ENCODE measurements around the gene SPEM2. TPM values are rescaled to one million over a fixed set of nuclear protein-coding genes. Genes with fewer than 3 reads are reported as not detected.

The SPEM2 gene
- not detected for total RNA-seq
- long read RNA-seq: 0 reads

DNA sequence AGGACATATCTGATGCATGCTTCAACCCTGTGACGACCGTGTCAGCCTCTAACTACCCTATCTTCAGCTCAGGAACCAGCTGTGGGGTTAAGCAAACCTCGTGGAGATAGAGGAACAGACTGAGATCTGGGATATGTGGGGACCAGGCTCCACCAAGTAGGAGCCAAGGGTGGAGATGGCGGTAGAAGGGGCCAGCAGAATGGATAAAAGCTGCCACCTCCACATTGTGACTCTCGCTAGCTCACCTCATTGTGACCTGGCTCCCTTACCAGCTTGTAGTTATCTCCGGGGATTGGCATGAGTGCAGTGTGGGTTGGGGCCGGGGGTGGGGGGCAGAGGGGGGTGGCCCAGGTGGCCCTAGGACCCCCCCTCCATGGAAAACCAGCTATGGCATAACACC lies at the start of gene SPEM2:
TSS of gene SPEM2 (plus strand) at position 301 of the 400 bp plus-strand sequence. CDS start at position 374, 73 bp downstream.
- DNase-seq (ENCODE audit: low spot score): no peak

DNA sequence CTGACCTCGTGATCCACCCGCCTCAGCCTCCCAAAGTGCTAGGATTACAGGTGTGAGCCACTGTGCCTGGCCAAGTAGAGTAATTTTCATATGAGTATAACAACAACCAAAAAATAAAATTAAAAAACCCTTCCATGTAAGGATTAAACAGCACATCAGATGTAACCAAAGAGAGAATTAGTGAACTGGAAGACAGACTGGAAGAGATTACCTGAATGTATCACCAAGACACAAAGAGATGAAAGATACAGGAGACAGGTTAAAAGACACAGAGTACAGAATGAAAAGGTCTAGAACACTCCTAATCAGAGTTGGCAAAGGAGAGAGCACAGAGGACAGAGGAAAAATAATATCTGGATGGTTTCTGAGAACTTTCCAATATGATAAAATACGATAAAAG lies 46.3 kb upstream of the SPEM2 start:
- DNase-seq (ENCODE audit: low spot score): no peak

DNA sequence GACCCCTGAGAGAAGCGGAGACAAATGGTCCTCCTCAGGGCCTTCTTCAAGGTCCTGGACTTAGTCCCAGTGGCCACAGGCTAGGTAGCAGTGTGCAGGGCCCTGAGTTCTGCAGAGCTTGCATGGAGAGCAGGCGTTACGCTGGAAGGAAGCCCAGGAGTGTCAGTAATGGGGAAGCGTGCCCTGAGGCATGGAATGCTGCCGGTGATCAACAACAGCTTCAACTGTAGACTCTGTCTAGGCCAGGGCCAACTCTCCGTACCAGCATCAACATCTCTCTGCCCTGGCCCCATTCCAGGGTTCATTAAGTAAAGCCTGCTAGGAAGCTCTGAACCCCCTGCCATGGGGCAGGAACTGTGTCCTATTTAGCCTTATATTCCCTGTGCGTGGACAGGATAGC lies 45.1 kb upstream of the SPEM2 start:
- DNase-seq (ENCODE audit: low spot score): no peak

DNA sequence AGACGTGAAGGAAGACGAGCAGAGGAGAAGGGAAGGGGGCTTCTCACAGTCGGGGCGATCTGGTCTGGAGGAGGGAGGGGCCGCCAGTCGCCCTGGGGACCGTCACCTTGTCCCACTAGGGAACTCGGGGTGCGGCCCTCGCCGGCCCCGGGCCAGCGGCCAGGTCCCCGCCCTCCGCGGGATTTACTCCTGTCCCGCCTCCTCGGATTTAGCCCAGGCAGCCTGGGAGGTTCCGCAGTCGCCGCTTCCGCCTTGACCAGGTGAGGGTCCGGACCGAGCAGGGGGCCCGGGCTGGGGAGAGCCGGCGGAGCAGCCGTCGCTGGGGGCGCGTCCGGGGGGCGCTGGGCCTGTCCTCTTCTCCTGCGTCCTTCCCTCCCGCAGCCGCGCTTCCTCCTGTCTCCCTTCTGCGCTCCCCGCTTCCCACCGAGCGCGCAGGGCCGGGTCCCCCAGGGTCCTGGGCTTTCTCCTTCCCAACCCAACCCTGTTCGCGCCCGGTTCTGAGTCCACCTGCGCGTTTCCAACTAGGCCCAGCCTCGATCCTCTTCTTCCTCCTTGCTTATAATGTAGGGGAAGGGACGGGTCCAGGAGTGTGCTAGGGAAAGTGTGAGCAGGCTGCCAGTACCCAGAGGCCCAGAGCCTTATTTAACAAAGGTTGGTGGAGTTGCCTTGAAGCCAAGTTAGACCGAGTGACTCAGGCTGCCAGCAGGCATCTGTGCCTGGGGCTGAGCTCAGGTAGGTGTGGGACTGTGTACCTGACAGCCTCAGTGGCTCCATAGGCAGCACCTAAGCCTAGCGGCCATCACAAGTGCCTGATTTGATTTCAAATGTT lies 44.3 kb upstream of the SPEM2 start, which contains the start of gene TNK1:
TSS of gene TNK1 (plus strand) at position 235 of the 829 bp plus-strand sequence. CDS start 1,838 bp downstream, outside the sequence.
- no peak for DNase-seq (ENCODE audit: low spot score)

DNA sequence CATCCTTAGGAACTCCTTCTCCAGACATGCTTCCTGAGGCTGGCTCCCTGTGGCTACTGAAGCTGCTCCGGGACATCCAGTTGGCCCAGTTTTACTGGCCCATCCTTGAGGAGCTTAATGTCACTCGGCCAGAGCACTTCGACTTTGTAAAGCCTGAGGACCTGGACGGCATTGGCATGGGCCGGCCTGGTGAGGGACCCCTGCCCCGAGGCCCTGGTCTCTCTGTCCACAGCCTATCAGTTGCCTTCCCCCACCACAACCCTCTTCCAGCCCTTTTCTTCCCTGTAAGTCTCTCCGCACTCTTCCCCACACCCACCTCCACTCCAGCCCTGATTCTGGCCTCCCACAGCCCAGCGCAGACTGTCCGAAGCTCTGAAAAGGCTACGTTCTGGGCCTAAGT lies 42.5 kb upstream of the SPEM2 start:
- DNase-seq (ENCODE audit: low spot score): no peak

GRCh38 chr17:7383371-7383741 lies 42.1 kb upstream of the SPEM2 start:
- DNase-seq (ENCODE audit: low spot score): no peak

- no peak for DNase-seq (ENCODE audit: low spot score)
These were observed 41.5 kb upstream of the SPEM2 start for GRCh38 chr17:7383742-7384488.

DNA sequence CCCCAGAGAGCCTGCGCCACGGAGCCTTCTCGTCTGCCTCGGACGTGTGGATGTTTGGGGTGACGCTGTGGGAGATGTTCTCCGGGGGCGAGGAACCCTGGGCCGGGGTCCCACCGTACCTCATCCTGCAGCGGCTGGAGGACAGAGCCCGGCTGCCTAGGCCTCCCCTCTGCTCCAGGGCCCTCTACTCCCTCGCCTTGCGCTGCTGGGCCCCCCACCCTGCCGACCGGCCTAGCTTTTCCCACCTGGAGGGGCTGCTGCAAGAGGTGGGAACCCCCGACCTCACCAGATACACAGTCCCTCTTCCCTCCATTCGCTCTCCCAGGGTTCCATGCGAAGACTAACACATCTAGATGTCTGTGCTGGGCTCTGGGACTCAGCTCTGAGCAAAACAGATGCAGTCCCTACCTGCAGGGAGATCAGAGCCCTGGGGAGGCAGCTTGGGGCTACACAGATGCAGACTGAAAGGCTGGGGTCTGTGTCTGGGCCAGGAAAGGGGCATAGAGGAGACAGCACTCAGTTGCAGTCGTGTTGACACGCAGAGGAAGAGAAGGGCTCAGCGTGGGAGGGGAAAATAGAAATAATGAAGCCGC lies 40.8 kb upstream of the SPEM2 start:
- DNase-seq (ENCODE audit: low spot score): no peak

GRCh38 chr17:7388856-7389255 lies 36.6 kb upstream of the SPEM2 start:
- no peak for DNase-seq (ENCODE audit: low spot score)

- DNase-seq (ENCODE audit: low spot score): no peak
These were observed 35.2 kb upstream of the SPEM2 start for GRCh38 chr17:7389924-7390910.

GRCh38 chr17:7391307-7391706 lies 34.1 kb upstream of the SPEM2 start:
- no peak for DNase-seq (ENCODE audit: low spot score)

- DNase-seq (ENCODE audit: low spot score): no peak
These were observed 32.5 kb upstream of the SPEM2 start for GRCh38 chr17:7392696-7393612.

GRCh38 chr17:7393613-7394451 lies 31.6 kb upstream of the SPEM2 start:
- no peak for DNase-seq (ENCODE audit: low spot score)

GRCh38 chr17:7394452-7395191 lies 30.8 kb upstream of the SPEM2 start, which contains the start of gene PLSCR3:
Gene PLSCR3 (minus strand): TSS chr17:7394525. CDS start chr17:7394110, 415 bp downstream.
- peak; percentile 95 for DNase-seq (ENCODE audit: low spot score)

DNA sequence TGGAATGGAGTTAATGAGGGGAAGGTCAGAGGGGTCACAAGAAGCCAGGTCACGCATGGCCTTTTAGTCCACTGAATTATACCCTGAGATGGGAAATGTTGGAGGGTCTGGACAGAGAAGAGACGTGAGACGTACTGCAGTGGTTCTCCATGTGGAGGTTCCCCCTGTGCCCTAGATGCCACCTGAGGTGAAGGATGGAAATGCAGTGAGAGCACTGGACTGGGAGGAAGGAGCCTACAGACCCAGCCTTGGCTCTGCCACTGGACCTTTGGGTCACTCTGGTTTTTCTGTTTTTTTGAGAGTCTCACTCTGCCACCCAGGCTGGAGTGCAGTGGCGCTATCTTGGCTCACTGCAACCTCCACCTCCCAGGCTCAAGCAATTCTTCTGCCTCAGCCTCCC lies 29.3 kb upstream of the SPEM2 start:
- no peak for DNase-seq (ENCODE audit: low spot score)

- DNase-seq (ENCODE audit: low spot score): no peak
These were observed 26.8 kb upstream of the SPEM2 start for GRCh38 chr17:7398612-7399011.

- DNase-seq (ENCODE audit: low spot score): no peak
These were observed 22.2 kb upstream of the SPEM2 start for GRCh38 chr17:7403043-7403726.

- DNase-seq (ENCODE audit: low spot score): no peak
These were observed 21.8 kb upstream of the SPEM2 start for GRCh38 chr17:7403727-7403976.
